Neural progenitor cell (in vitro differentiated cells): Measurements from ENCODE around the gene TMEM231. TPM values are rescaled to one million over a fixed set of nuclear protein-coding genes. Genes with fewer than 3 reads are reported as not detected.
A peak's percentile ranks its signal among the peaks of the same experiment; 100 is the strongest.

ENCODE experiments used
- DNase-seq: peaks from one replicate; pipeline ENCODE4 v3.0.0-alpha.2; 2016; ENCODE audit warnings: low spot score
- H2AFZ ChIP-seq: fragments of 200-600 bp; sonication (generic); replicated peaks from 2 replicates; pipeline ENCODE4 v1.6.1; 2016; ENCODE audit warnings: antibody characterized with exemption
- H3F3A ChIP-seq: fragments of 200-600 bp; sonication (generic); 2 replicates; pipeline ENCODE4 v1.6.1; 2016; ENCODE audit warnings: antibody characterized with exemption, low read depth
- H3K27ac ChIP-seq: fragments of 200-600 bp; sonication (generic); 2 replicates; pipeline ENCODE4 v1.5.1; 2016; ENCODE audit warnings: mild to moderate bottlenecking
- H3K27me3 ChIP-seq: fragments of 200-600 bp; sonication (generic); 2 replicates; pipeline ENCODE4 v1.6.1; 2016; ENCODE audit warnings: mild to moderate bottlenecking, moderate library complexity
- H3K36me3 ChIP-seq: fragments of 200-600 bp; sonication (generic); 2 replicates; pipeline ENCODE4 v1.5.1; 2016
- H3K4me1 ChIP-seq: fragments of 200-600 bp; sonication (generic); 2 replicates; pipeline ENCODE4 v1.6.1; 2016; ENCODE audit warnings: mixed run types
- H3K4me2 ChIP-seq: fragments of 200-600 bp; sonication (generic); 2 replicates; pipeline ENCODE4 v1.6.1; 2016
- H3K4me3 ChIP-seq: fragments of 200-600 bp; sonication (generic); 2 replicates; pipeline ENCODE4 v1.5.1; 2016
- H3K79me2 ChIP-seq: fragments of 200-600 bp; sonication (generic); 2 replicates; pipeline ENCODE4 v1.6.1; 2016; ENCODE audit warnings: low read depth
- H3K9ac ChIP-seq: fragments of 200-600 bp; sonication (generic); 2 replicates; pipeline ENCODE4 v1.6.1; 2016
- H3K9me3 ChIP-seq: fragments of 200-600 bp; sonication (generic); 2 replicates; pipeline ENCODE4 v1.5.1; 2016; ENCODE audit warnings: low read depth
- H4K20me1 ChIP-seq: fragments of 200-600 bp; sonication (generic); 2 replicates; pipeline ENCODE4 v1.6.1; 2016; ENCODE audit warnings: low read depth
- H3K27ac Mint-ChIP-seq: 3 replicates; pipeline ENCODE4 v1.8.0; 2021; ENCODE audit warnings: mixed read lengths
- H3K27me3 Mint-ChIP-seq: 2 replicates; pipeline ENCODE4 v1.8.0; 2022; ENCODE audit warnings: low read depth, mild to moderate bottlenecking, inconsistent platforms, moderate library complexity, mixed read lengths; ENCODE audit not compliant: insufficient read depth
- H3K36me3 Mint-ChIP-seq: 3 replicates; pipeline ENCODE4 v1.8.0; 2021; ENCODE audit warnings: mixed read lengths
- H3K4me1 Mint-ChIP-seq: 3 replicates; pipeline ENCODE4 v1.8.0; 2021; ENCODE audit warnings: mixed read lengths
- H3K4me3 Mint-ChIP-seq: 3 replicates; pipeline ENCODE4 v1.8.0; 2021; ENCODE audit warnings: mild to moderate bottlenecking, moderate library complexity, mixed read lengths
- H3K9me3 Mint-ChIP-seq: 3 replicates; pipeline ENCODE4 v1.8.0; 2020; ENCODE audit warnings: mixed read lengths
- CTCF ChIP-seq: fragments of 200-600 bp; sonication (generic); IDR thresholded peaks from 2 replicates; pipeline ENCODE4 v1.5.1; 2017; ENCODE audit warnings: antibody characterized with exemption, mild to moderate bottlenecking
- EZH2 ChIP-seq: fragments of 200-600 bp; sonication (generic); IDR thresholded peaks from 2 replicates; pipeline ENCODE4 v1.6.1; 2017; ENCODE audit warnings: antibody characterized with exemption, mild to moderate bottlenecking, moderate library complexity
- EZH2phosphoT487 ChIP-seq: fragments of 200-600 bp; sonication (generic); IDR thresholded peaks from 2 replicates; pipeline ENCODE4 v1.6.1; 2017; ENCODE audit warnings: antibody characterized with exemption
- total RNA-seq: library from RNA; depleted of rRNA; stranded (reverse); fragments of >200 nt; gene quantifications from 2 replicates; pipeline ENCODE4 v1.2.3, GENCODE V29; 2015; ENCODE audit warnings: low replicate concordance

Gene TMEM231
- total RNA-seq, 1 donor from 2014 or later, result 10.9 TPM

- Histone ChIP-seq H3F3A (no peaks in the 10 kb centered on the region), H3K36me3 (no peaks in the 10 kb centered on the region), H3K4me2 (no peak overlapping the region), H3K27ac (no peak overlapping the region), H3K79me2 (no peaks in the 10 kb centered on the region), H3K9me3 (no peaks in the 10 kb centered on the region), H3K27me3 (no peaks in the 10 kb centered on the region), H3K9ac (no peak overlapping the region), H3K4me1 (no peaks in the 10 kb centered on the region), H2AFZ (no peak overlapping the region), H3K4me3 (no peak overlapping the region), H4K20me1 (no peaks in the 10 kb centered on the region)
- Mint-ChIP-seq H3K4me1 (no peaks in the 10 kb centered on the region), H3K9me3 (no peaks in the 10 kb centered on the region), H3K36me3 (peaks cover 2% of the 10 kb centered on the region), H3K4me3 (no peak overlapping the region), H3K27me3 (peaks cover 4% of the 10 kb centered on the region), H3K27ac (peak overlapping the region; percentile 21)
- DNase-seq, result no peak
- TF ChIP-seq EZH2phosphoT487 (no peak), EZH2 (no peak), CTCF (no peak)
Observed at GRCh38 chr16:75534560-75535205, 21.4 kb downstream of the TMEM231 start.

- Mint-ChIP-seq H3K4me1 (no peaks in the 10 kb centered on the region), H3K27ac (no peak overlapping the region), H3K27me3 (peaks cover 4% of the 10 kb centered on the region), H3K4me3 (no peak overlapping the region), H3K9me3 (no peaks in the 10 kb centered on the region), H3K36me3 (peaks cover 3% of the 10 kb centered on the region)
- Histone ChIP-seq H3K27me3 (no peaks in the 10 kb centered on the region), H3F3A (no peaks in the 10 kb centered on the region), H3K4me2 (no peak overlapping the region), H3K4me1 (no peaks in the 10 kb centered on the region), H3K79me2 (no peaks in the 10 kb centered on the region), H3K9me3 (no peaks in the 10 kb centered on the region), H4K20me1 (no peaks in the 10 kb centered on the region), H3K27ac (no peak overlapping the region), H3K9ac (no peak overlapping the region), H2AFZ (no peak overlapping the region), H3K4me3 (no peak overlapping the region), H3K36me3 (no peaks in the 10 kb centered on the region)
- no peak for DNase-seq
- TF ChIP-seq CTCF, result no peak
- no peak for TF ChIP-seq EZH2
- TF ChIP-seq EZH2phosphoT487, result no peak
Observed at GRCh38 chr16:75532791-75533190, 23.3 kb downstream of the TMEM231 start.

- no peaks in the 10 kb centered on the region for H3K4me1 ChIP-seq
- no peak for DNase-seq
- H3K9ac ChIP-seq, result no peak overlapping the region
- Mint-ChIP-seq H3K4me3 (no peak overlapping the region), H3K9me3 (no peaks in the 10 kb centered on the region), H3K36me3 (peaks cover 3% of the 10 kb centered on the region), H3K27me3 (peaks cover 4% of the 10 kb centered on the region), H3K27ac (no peak overlapping the region), H3K4me1 (no peaks in the 10 kb centered on the region)
- H3F3A ChIP-seq, result no peaks in the 10 kb centered on the region
- no peaks in the 10 kb centered on the region for H3K36me3 ChIP-seq
- no peaks in the 10 kb centered on the region for H3K79me2 ChIP-seq
- H3K27me3 ChIP-seq, result no peaks in the 10 kb centered on the region
- no peak overlapping the region for H3K4me3 ChIP-seq
- no peak overlapping the region for H3K27ac ChIP-seq
- TF ChIP-seq EZH2phosphoT487 (no peak), CTCF (no peak), EZH2 (no peak)
- H3K9me3 ChIP-seq, result no peaks in the 10 kb centered on the region
- H2AFZ ChIP-seq, result no peak overlapping the region
- H4K20me1 ChIP-seq, result no peaks in the 10 kb centered on the region
- H3K4me2 ChIP-seq, result no peak overlapping the region
Observed at GRCh38 chr16:75532142-75532765, 23.8 kb downstream of the TMEM231 start.
